Endothelial cell (in vitro differentiated cells): ENCODE data around the gene TMEM221. TPM values are rescaled to one million over a fixed set of nuclear protein-coding genes. Genes with fewer than 3 reads are reported as not detected.
"Not testable (repeated sequence)": the region's sequence is repeated elsewhere in the genome, so short reads cannot be mapped to it uniquely, and the experiment has no call there.

Experiments
- DNase-seq: peaks from one replicate; pipeline ENCODE4 v3.0.0; 2021; ENCODE audit warnings: low spot score
- H3K27ac Mint-ChIP-seq: one replicate; pipeline ENCODE4 v1.8.0; 2021; ENCODE audit warnings: mixed read lengths, inconsistent platforms; ENCODE audit not compliant: unreplicated experiment
- H3K27me3 Mint-ChIP-seq: one replicate; pipeline ENCODE4 v1.8.0; 2021; ENCODE audit warnings: mild to moderate bottlenecking, moderate library complexity, mixed read lengths, inconsistent platforms; ENCODE audit not compliant: unreplicated experiment
- H3K36me3 Mint-ChIP-seq: one replicate; pipeline ENCODE4 v1.8.0; 2021; ENCODE audit warnings: mild to moderate bottlenecking, low read depth, mixed read lengths, inconsistent platforms; ENCODE audit not compliant: unreplicated experiment
- H3K4me1 Mint-ChIP-seq: one replicate; pipeline ENCODE4 v1.8.0; 2021; ENCODE audit warnings: mild to moderate bottlenecking, mixed read lengths, inconsistent platforms; ENCODE audit not compliant: unreplicated experiment
- H3K4me3 Mint-ChIP-seq: one replicate; pipeline ENCODE4 v1.8.0; 2021; ENCODE audit warnings: mild to moderate bottlenecking, mixed read lengths, inconsistent platforms; ENCODE audit not compliant: unreplicated experiment
- H3K9me3 Mint-ChIP-seq: one replicate; pipeline ENCODE4 v1.8.0; 2021; ENCODE audit warnings: mixed read lengths, inconsistent platforms; ENCODE audit not compliant: unreplicated experiment
- CTCF ChIP-seq: fragments of 200-600 bp; sonication (generic); IDR thresholded peaks from one replicate; pipeline ENCODE4 v1.5.0; 2021; ENCODE audit warnings: antibody characterized with exemption; ENCODE audit not compliant: unreplicated experiment
- total RNA-seq: library from RNA; stranded (reverse); fragmentation: NEBNext Ultra II Directional; extraction: Animal tissue kit (Norgen Biotek cat#: 25700); gene quantifications from one replicate; pipeline ENCODE4 v1.2.1, GENCODE V29; 2021; ENCODE audit not compliant: unreplicated experiment

Gene TMEM221
- total RNA-seq, 1 donor from 2014 or later, result 1.4 TPM

GRCh38 chr19:17482877-17483604 is 34.6 kb upstream of the TMEM221 start:
- TF ChIP-seq CTCF, result no peak
- H3K27ac Mint-ChIP-seq, result no peak overlapping the region
- H3K9me3 Mint-ChIP-seq, result no peaks in the 10 kb centered on the region
- no peak for DNase-seq
- H3K4me3 Mint-ChIP-seq, result no peak overlapping the region
- no peaks in the 10 kb centered on the region for H3K36me3 Mint-ChIP-seq
- H3K4me1 Mint-ChIP-seq, result peaks cover 24% of the 10 kb centered on the region
- H3K27me3 Mint-ChIP-seq, result peaks cover 17% of the 10 kb centered on the region

GRCh38 chr19:17481986-17482385 is 33.5 kb upstream of the TMEM221 start:
- no peak for DNase-seq
- Mint-ChIP-seq H3K27me3 (peaks cover 15% of the 10 kb centered on the region), H3K4me1 (peaks cover 17% of the 10 kb centered on the region), H3K4me3 (no peak overlapping the region), H3K27ac (no peak overlapping the region), H3K9me3 (no peaks in the 10 kb centered on the region), H3K36me3 (no peaks in the 10 kb centered on the region)
- TF ChIP-seq CTCF, result no peak

- H3K9me3 Mint-ChIP-seq, result no peaks in the 10 kb centered on the region
- H3K4me3 Mint-ChIP-seq, result no peak overlapping the region
- no peak overlapping the region for H3K27ac Mint-ChIP-seq
Measured at GRCh38 chr19:17479325-17479791, 30.9 kb upstream of the TMEM221 start.

GRCh38 chr19:17475541-17476115 is 27.2 kb upstream of the TMEM221 start:
- Mint-ChIP-seq H3K36me3 (no peaks in the 10 kb centered on the region), H3K4me3 (no peak overlapping the region), H3K4me1 (peaks cover 16% of the 10 kb centered on the region), H3K27me3 (peaks cover 4% of the 10 kb centered on the region), H3K27ac (no peak overlapping the region), H3K9me3 (no peaks in the 10 kb centered on the region)
- no peak for TF ChIP-seq CTCF
- no peak for DNase-seq

More at GRCh38 chr19:17479325-17479791, 30.9 kb upstream of the TMEM221 start:
- no peak for TF ChIP-seq CTCF
- H3K27me3 Mint-ChIP-seq, result peaks cover 14% of the 10 kb centered on the region
- H3K36me3 Mint-ChIP-seq, result no peaks in the 10 kb centered on the region
- no peak for DNase-seq
- peaks cover 16% of the 10 kb centered on the region for H3K4me1 Mint-ChIP-seq

GRCh38 chr19:17475011-17475540 is 26.6 kb upstream of the TMEM221 start:
- not testable (repeated sequence) for H3K9me3 Mint-ChIP-seq, H3K27me3 Mint-ChIP-seq, H3K36me3 Mint-ChIP-seq, H3K4me3 Mint-ChIP-seq, H3K27ac Mint-ChIP-seq, DNase-seq
- peaks cover 16% of the 10 kb centered on the region for H3K4me1 Mint-ChIP-seq
